SJSA1 (cell line): Measurements from ENCODE around the gene DSC3. TPM values are rescaled to one million over a fixed set of nuclear protein-coding genes. Genes with fewer than 3 reads are reported as not detected.
"Not testable (repeated sequence)": the region's sequence is repeated elsewhere in the genome, so short reads cannot be mapped to it uniquely, and the experiment has no call there.

Source experiments
- DNase-seq, 2 experiments: peaks; one replicate each; pipeline ENCODE4 v3.0.0-alpha.2; 2015 to 2020; ENCODE audit warnings: low spot score in 2 of 2, low read depth in 1 of 2
- H3K27ac ChIP-seq: fragments of 250-450 bp; sonication (Bioruptor Pico); 2 replicates; pipeline ENCODE4 v1.5.1; 2020; ENCODE audit warnings: mild to moderate bottlenecking, moderate library complexity
- H3K27me3 ChIP-seq: fragments of 250-450 bp; sonication (Bioruptor Pico); replicated peaks from 2 replicates; pipeline ENCODE4 v1.5.1; 2020; ENCODE audit warnings: mild to moderate bottlenecking, moderate library complexity
- H3K36me3 ChIP-seq: fragments of 250-450 bp; sonication (Bioruptor Pico); 2 replicates; pipeline ENCODE4 v1.5.1; 2020; ENCODE audit warnings: mild to moderate bottlenecking
- H3K4me1 ChIP-seq: fragments of 250-450 bp; sonication (Bioruptor Pico); replicated peaks from 2 replicates; pipeline ENCODE4 v1.6.1; 2021; ENCODE audit warnings: mild to moderate bottlenecking
- H3K4me3 ChIP-seq: fragments of 250-450 bp; sonication (Bioruptor Pico); 2 replicates; pipeline ENCODE4 v1.5.1; 2020; ENCODE audit warnings: mild to moderate bottlenecking
- H3K9me3 ChIP-seq: fragments of 250-450 bp; sonication (Bioruptor Pico); replicated peaks from 2 replicates; pipeline ENCODE4 v1.5.1; 2020; ENCODE audit warnings: mild to moderate bottlenecking
- total RNA-seq: library from RNA; depleted of rRNA; stranded (reverse); fragments of >200 nt; shearing (Covaris generic); gene quantifications from 2 replicates; pipeline ENCODE4 v1.2.3, GENCODE V29; 2014

Gene DSC3
- total RNA-seq, 1 experiment from 2014 or later = 20.0 TPM

- H3K27ac ChIP-seq = no peak overlapping the region
- no peaks in the 10 kb centered on the region for H3K36me3 ChIP-seq
- no peaks in the 10 kb centered on the region for H3K9me3 ChIP-seq
- no peak for DNase-seq
- no peaks in the 10 kb centered on the region for H3K4me1 ChIP-seq
- no peaks in the 10 kb centered on the region for H3K27me3 ChIP-seq
- no peak overlapping the region for H3K4me3 ChIP-seq
These were observed 11.8 kb downstream of the DSC3 start for GRCh38 chr18:31030574-31031278.

GRCh38 chr18:31015715-31016434 lies 26.7 kb downstream of the DSC3 start:
- Histone ChIP-seq H3K9me3 (no peaks in the 10 kb centered on the region), H3K36me3 (peaks cover 4% of the 10 kb centered on the region; the same call in 1 of the 2 replicates), H3K27me3 (no peaks in the 10 kb centered on the region), H3K27ac (no peak overlapping the region), H3K4me1 (peaks cover 3% of the 10 kb centered on the region; the same call in 1 of the 2 replicates), H3K4me3 (no peak overlapping the region)
- DNase-seq = no peak

- H3K4me3 ChIP-seq, H3K9me3 ChIP-seq, H3K27ac ChIP-seq, H3K4me1 ChIP-seq, H3K36me3 ChIP-seq, H3K27me3 ChIP-seq: not testable (repeated sequence)
- DNase-seq = peak in 1 of 2 experiments; percentile 65
These were observed 31.1 kb downstream of the DSC3 start for GRCh38 chr18:31011455-31011854.

- no peaks in the 10 kb centered on the region for H3K27me3 ChIP-seq
- H3K4me3 ChIP-seq = no peak overlapping the region
- peaks cover 3% of the 10 kb centered on the region; the same call in 1 of the 2 replicates for H3K4me1 ChIP-seq
- no peak overlapping the region for H3K27ac ChIP-seq
- H3K36me3 ChIP-seq = no peaks in the 10 kb centered on the region
- DNase-seq = no peak
- no peaks in the 10 kb centered on the region for H3K9me3 ChIP-seq
These were observed 31.9 kb downstream of the DSC3 start for GRCh38 chr18:31010601-31011000.

GRCh38 chr18:30999887-31000628 lies 42.5 kb downstream of the DSC3 start:
- H3K4me1 ChIP-seq = no peaks in the 10 kb centered on the region
- H3K4me3 ChIP-seq = no peak overlapping the region
- no peaks in the 10 kb centered on the region for H3K27me3 ChIP-seq
- H3K27ac ChIP-seq = no peak overlapping the region
- no peaks in the 10 kb centered on the region for H3K9me3 ChIP-seq
- DNase-seq = no peak
- no peaks in the 10 kb centered on the region; the same call in 1 of the 2 replicates for H3K36me3 ChIP-seq

- Histone ChIP-seq H3K27me3 (no peaks in the 10 kb centered on the region), H3K27ac (no peak overlapping the region), H3K9me3 (no peaks in the 10 kb centered on the region), H3K36me3 (no peaks in the 10 kb centered on the region; the same call in 1 of the 2 replicates), H3K4me3 (no peak overlapping the region), H3K4me1 (no peaks in the 10 kb centered on the region)
- no peak for DNase-seq
These were observed 43.4 kb downstream of the DSC3 start for GRCh38 chr18:30999186-30999585.

GRCh38 chr18:30997223-30997622 lies 45.3 kb downstream of the DSC3 start:
- no peak for DNase-seq
- Histone ChIP-seq H3K27me3 (no peaks in the 10 kb centered on the region), H3K4me3 (no peak overlapping the region), H3K4me1 (no peaks in the 10 kb centered on the region), H3K36me3 (no peaks in the 10 kb centered on the region), H3K9me3 (no peaks in the 10 kb centered on the region), H3K27ac (no peak overlapping the region)

- no peak overlapping the region for H3K27ac ChIP-seq
- no peaks in the 10 kb centered on the region for H3K9me3 ChIP-seq
- DNase-seq = no peak
- H3K4me1 ChIP-seq = 0 out of 2 replicates have a peak, but pooled peaks cover 1% of the 10 kb centered on the region
- no peaks in the 10 kb centered on the region for H3K36me3 ChIP-seq
- no peak overlapping the region for H3K4me3 ChIP-seq
- no peaks in the 10 kb centered on the region for H3K27me3 ChIP-seq
These were observed 50.3 kb downstream of the DSC3 start for GRCh38 chr18:30992231-30992630.

- Histone ChIP-seq H3K27ac (no peak overlapping the region), H3K9me3 (no peaks in the 10 kb centered on the region), H3K27me3 (no peaks in the 10 kb centered on the region), H3K4me1 (0 out of 2 replicates have a peak, but pooled peaks cover 3% of the 10 kb centered on the region), H3K36me3 (no peaks in the 10 kb centered on the region), H3K4me3 (no peak overlapping the region)
- DNase-seq = no peak
These were observed 51.1 kb downstream of the DSC3 start for GRCh38 chr18:30991397-30991796.

GRCh38 chr18:30989141-30989540 lies 53.4 kb downstream of the DSC3 start:
- no peaks in the 10 kb centered on the region for H3K36me3 ChIP-seq
- 0 out of 2 replicates have a peak, but pooled peaks cover 3% of the 10 kb centered on the region for H3K4me1 ChIP-seq
- no peaks in the 10 kb centered on the region for H3K9me3 ChIP-seq
- DNase-seq = no peak
- no peaks in the 10 kb centered on the region for H3K27me3 ChIP-seq
- H3K4me3 ChIP-seq = no peak overlapping the region
- no peak overlapping the region for H3K27ac ChIP-seq

- no peaks in the 10 kb centered on the region for H3K9me3 ChIP-seq
- H3K4me1 ChIP-seq = 0 out of 2 replicates have a peak, but pooled peaks cover 3% of the 10 kb centered on the region
- H3K27ac ChIP-seq = no peak overlapping the region
- DNase-seq = no peak
- no peaks in the 10 kb centered on the region for H3K36me3 ChIP-seq
- H3K4me3 ChIP-seq = no peak overlapping the region
- H3K27me3 ChIP-seq = no peaks in the 10 kb centered on the region
These were observed 54.1 kb downstream of the DSC3 start for GRCh38 chr18:30988440-30988839.

- Histone ChIP-seq H3K9me3 (no peaks in the 10 kb centered on the region), H3K36me3 (no peaks in the 10 kb centered on the region), H3K4me3 (no peak overlapping the region), H3K27ac (no peak overlapping the region), H3K4me1 (0 out of 2 replicates have a peak, but pooled peaks cover 3% of the 10 kb centered on the region), H3K27me3 (no peaks in the 10 kb centered on the region)
- DNase-seq = no peak
These were observed 54.9 kb downstream of the DSC3 start for GRCh38 chr18:30987467-30988241.

GRCh38 chr18:30985753-30986152 lies 56.8 kb downstream of the DSC3 start:
- no peak overlapping the region for H3K4me3 ChIP-seq
- no peaks in the 10 kb centered on the region for H3K36me3 ChIP-seq
- no peak overlapping the region for H3K27ac ChIP-seq
- no peaks in the 10 kb centered on the region for H3K27me3 ChIP-seq
- no peaks in the 10 kb centered on the region; the same call in 1 of the 2 replicates for H3K9me3 ChIP-seq
- no peak for DNase-seq
- 0 out of 2 replicates have a peak, but pooled peaks cover 3% of the 10 kb centered on the region for H3K4me1 ChIP-seq
